Right lung (tissue), 5 donors: Measurements from ENCODE around the gene FLACC1. TPM values are rescaled to one million over a fixed set of nuclear protein-coding genes. Genes with fewer than 3 reads are reported as not detected.
"Not testable (repeated sequence)": the region's sequence is repeated elsewhere in the genome, so short reads cannot be mapped to it uniquely, and the experiment has no call there.

Source experiments
- DNase-seq, 2 donors: peaks; one replicate each; pipeline ENCODE4 v3.0.0-alpha.2; 2013
- polyA plus RNA-seq, 5 donors: library from polyadenylated mRNA; unstranded; fragments of 120-200 nt; gene quantifications; one replicate each; pipeline versions ENCODE4 v1.2.1 to v1.2.3, GENCODE V29; 2013; ENCODE audit warnings: inconsistent platforms in 1 of 5, low replicate concordance in 1 of 5; ENCODE audit not compliant: insufficient read length in 5 of 5, insufficient read depth in 1 of 5

FLACC1 gene
- polyA plus RNA-seq, 5 donors, result 2.3 to 6.2 (median 4.1) TPM

DNA sequence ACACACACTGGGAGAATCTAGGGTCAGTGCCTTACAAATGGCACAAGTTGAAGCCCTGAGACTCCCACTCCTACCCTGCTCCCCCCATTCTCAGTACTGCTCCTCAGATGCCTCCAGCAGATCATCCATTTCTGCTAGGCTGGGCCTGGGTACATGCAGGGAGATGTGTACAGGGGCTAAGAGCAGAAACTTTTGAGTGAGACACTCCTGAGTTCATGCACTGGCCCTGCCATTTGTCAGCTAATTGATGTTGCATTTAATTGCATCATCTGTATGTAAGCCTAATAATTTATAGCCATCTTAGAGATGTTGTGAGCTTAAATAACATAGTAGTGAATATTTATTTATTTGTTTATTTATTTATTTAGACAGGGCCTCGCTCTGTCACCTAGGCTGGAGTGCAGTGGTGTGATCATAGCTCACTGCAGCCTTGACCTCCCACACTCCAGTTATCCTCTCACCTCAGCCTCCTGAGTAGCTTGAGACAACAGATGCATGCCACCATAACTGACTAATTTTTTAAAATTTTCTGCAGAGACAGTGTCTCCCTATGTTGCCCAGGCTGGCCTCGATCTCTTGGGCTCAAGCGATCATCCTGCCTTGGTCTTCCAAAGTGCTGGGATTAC is 101.6 kb downstream of the FLACC1 start:
- no peak for DNase-seq

GRCh38 chr2:201254081-201254730 is 102.9 kb downstream of the FLACC1 start:
- DNase-seq, result no peak

DNA sequence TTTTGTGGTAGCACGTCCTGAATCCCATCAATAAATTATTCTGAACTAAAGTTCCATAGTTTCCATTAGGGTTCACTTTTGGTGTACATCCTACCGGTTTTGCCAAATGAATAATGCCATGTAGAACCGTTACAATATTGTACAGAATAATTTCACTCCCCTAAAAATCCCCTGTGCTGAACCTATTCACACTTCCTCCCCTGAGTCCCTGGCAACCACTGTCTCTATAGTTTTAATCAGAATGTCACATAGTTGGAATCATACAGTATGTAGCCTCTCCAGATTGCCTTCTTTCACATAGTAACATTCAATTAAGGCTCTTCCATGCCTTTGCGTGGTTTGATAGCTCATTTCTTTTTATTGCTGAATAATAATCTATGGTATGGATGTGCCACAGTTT is 106.4 kb downstream of the FLACC1 start:
- DNase-seq, result no peak

GRCh38 chr2:201249889-201250288 is 107.3 kb downstream of the FLACC1 start:
- DNase-seq, result no peak

- DNase-seq, result no peak
Measured at GRCh38 chr2:201248288-201248844, 108.8 kb downstream of the FLACC1 start.

DNA sequence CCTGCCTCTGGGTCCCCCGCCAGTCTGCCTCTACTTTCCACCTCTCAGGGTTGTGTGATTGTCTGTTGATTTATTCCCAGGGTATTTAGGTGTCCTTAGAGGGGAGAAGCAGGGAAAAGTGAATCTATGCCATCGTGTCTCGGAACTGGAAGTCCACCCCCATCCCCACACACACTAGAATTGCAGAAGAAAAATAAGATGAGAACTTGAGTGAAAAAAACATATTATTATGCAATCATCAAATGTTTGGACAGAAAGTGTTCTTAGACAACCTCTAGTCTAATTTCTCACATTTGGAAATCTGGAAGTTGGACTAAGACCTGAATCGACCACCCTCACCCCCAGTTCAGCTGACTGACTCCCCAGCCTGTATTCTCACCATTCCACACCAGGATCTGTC is 110.9 kb downstream of the FLACC1 start:
- DNase-seq, result no peak

- no peak for DNase-seq
Measured at GRCh38 chr2:201244829-201245228, 112.3 kb downstream of the FLACC1 start.

DNA sequence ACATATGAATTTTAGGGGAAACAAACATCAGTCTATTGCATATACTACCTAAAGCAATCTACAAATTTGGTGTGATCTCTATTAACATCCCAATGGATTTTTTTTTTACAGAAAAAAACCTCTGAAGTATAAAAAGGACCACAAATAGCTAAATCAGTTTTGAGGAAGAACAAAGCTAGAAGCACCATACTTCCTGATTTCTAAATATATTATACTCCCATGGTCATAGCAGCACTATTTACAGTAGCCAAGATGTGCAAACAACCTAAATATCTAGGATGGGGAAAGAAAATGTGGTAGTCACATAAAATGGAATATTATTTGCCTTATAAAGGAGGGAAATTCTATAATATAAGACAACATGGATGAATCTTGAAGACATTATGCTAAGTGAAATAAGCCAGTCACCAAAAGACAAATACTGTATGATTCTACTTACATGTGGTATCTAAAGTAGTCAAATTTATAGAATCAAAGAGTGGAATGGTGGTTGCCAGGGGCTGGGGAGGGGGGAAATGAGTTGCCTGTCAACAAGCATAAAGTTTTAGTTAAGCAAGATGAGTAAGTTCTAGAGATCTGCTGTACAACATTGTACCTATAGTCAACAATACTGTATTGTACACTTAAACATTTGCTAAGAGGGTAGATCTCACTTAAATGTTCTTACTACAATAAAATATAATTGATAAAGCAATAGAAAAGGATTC is 114.4 kb downstream of the FLACC1 start:
- DNase-seq, result no peak

DNA sequence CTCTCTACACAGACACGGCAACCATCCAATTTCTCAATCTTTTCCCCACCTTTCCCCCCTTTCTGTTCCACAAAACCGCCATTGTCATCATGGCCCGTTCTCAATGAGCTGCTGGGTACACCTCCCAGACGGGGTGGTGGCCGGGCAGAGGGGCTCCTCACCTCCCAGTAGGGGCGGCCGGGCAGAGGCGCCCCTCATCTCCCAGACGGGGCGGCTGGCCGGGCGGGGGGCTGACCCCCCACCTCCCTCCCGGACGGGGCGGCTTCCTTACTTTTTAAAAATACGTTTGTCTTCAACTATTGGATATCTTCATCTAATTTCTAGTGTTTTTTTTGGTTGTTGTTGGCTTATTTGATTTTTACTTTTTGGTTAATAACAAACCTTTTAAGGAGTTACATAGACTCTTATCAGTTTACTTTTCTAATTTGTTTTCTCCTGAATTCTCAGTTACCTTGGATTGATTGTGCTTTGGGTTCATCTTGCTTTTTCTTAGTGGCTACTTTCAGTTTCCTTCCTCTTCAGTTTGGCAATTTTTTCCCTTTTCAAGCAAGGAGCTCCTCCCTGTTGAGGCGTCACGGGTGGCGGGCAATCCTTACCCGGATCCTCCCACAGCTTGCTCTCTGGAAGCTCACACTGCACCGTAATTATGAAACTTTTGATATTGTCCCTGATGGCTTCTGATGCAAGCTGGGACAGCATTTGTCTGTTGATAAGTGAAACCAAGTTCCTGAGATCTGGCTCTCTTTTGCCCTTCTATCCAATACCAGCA is 117.8 kb downstream of the FLACC1 start:
- DNase-seq, result not testable (repeated sequence)

Other genes with a start within 250 kb of the FLACC1 start
- gene CFLAR, start 241.2 kb downstream of the FLACC1 start, polyA plus RNA-seq, result 10 to 100 TPM; 71.2 to 99.7 (median 94.8) TPM
- 10 to 100 TPM in 4 of 5 donors, 1 to 10 TPM in 1; 9.7 to 19.7 (median 16.2) TPM for gene CASP10, start 174.2 kb downstream of the FLACC1 start, polyA plus RNA-seq
- 10 to 100 TPM; 16.4 to 23.3 (median 21.7) TPM for gene CASP8, start 96.8 kb downstream of the FLACC1 start, polyA plus RNA-seq
- 10 to 100 TPM; 36.4 to 57.7 (median 51.8) TPM for gene TRAK2, start 94.1 kb upstream of the FLACC1 start, polyA plus RNA-seq
- 10 to 100 TPM; 40.6 to 62.4 (median 45.3) TPM for gene STRADB, start 94.4 kb upstream of the FLACC1 start, polyA plus RNA-seq